ENCODE results near the gene RPL21. TPM values are rescaled to one million over a fixed set of nuclear protein-coding genes. Genes with fewer than 3 reads are reported as not detected.

Gene RPL21
- total RNA-seq, 1 donor from 2014 or later, result 512 TPM

GRCh38 chr13:27257233-27257568 lies 5.8 kb downstream of the RPL21 start:
- no peak for DNase-seq (ENCODE audit: low spot score)
- intact Hi-C loops (cut with DNase I), result loop anchor here (10.0 kb wide), 1 partner anchor 168 kb away; the partner anchor contains the start of gene GTF3A

- intact Hi-C loops (cut with DNase I), result loop anchor here (10.0 kb wide), 1 partner anchor 167 kb away; the partner anchor contains the start of gene GTF3A
- DNase-seq (ENCODE audit: low spot score), result no peak
Measured at GRCh38 chr13:27257648-27258253, 6.4 kb downstream of the RPL21 start.

DNA sequence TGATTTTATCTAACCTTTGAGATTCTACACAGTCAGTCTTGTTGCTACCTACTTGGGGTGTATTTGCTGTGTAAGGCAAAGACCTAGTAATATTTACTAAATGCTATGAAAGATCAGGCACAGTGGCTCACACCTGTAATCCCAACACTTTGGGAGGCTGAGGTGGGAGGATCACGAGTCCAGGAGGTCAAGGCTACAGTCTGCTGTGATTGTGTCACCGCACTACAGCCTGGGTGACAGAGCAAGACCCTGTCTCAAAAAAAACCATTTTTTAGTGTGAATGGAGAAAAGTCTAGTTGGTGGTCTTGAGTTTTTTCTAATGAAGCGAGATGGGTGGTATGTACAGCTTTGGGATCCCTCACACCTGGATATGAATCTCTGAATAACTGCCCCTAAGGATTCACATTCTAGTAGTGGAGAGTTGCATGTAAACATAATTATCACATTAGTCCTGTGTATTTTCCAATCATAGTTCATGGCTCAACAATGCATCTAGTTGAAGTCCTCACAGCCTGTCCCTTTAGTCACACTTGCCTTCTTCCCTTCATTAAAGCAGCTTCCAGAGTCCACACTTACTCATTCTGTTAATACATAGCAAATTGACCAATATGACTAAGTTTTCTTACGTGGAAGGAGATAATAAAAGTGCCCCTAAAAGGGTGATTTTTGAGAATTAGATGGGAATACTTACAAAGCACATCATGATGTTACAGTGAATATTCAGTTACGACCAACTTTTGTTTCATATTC lies 7.5 kb downstream of the RPL21 start:
- intact Hi-C loops (cut with DNase I), result loop anchor here (10.0 kb wide), 1 partner anchor 166 kb away; the partner anchor contains the start of gene GTF3A
- no peak for DNase-seq (ENCODE audit: low spot score)

GRCh38 chr13:27259831-27260230 lies 8.5 kb downstream of the RPL21 start:
- no peak for DNase-seq (ENCODE audit: low spot score)
- intact Hi-C loops (cut with DNase I), result loop anchor here (10.0 kb wide), 1 partner anchor 165 kb away; the partner anchor contains the start of gene GTF3A

- no peak for DNase-seq (ENCODE audit: low spot score)
- intact Hi-C loops (cut with DNase I), result no loop called here
Measured at GRCh38 chr13:27261396-27261795, 10.0 kb downstream of the RPL21 start.

DNA sequence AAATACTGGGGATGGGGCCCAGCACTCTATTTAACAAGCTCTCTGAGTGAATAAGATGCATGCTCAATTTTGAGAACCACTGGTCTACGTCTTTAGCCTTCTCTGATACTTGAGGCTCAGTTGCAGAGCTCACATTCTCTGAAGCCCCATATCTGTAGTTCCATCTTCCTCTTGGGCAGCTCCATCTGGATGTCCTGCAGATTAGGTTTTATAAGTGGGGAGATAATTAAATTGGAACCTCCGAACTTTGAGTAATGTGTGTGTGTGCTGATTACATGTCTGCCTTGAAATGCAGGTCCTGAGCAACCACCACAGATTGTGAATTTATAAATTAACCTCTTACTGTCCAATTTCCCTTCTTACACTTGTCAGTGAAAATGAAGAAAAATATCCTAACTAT lies 12.1 kb downstream of the RPL21 start:
- intact Hi-C loops (cut with DNase I), result no loop called here
- no peak for DNase-seq (ENCODE audit: low spot score)

GRCh38 chr13:27264181-27264580 lies 12.8 kb downstream of the RPL21 start:
- intact Hi-C loops (cut with DNase I), result no loop called here
- no peak for DNase-seq (ENCODE audit: low spot score)

DNA sequence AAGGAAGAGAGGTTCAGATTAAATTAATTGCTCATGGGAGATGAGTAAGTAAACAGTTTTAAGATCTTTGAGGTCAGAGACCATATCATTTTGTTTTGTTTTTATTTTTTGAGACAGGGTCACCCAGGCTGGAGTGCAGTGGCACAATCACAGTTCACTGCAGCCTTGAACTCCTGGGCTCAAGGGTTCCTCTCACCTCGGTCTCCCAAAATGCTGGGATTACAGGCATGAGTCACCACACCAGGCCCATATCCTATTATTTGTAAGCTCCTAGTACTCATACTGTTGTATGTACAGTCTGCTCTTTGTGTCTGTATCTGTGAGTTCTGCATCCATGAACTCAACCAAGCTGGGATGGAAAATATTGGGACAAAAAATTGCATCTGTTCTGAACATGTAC lies 13.3 kb downstream of the RPL21 start:
- DNase-seq (ENCODE audit: low spot score), result no peak
- intact Hi-C loops (cut with DNase I), result no loop called here

- no peak for DNase-seq (ENCODE audit: low spot score)
- intact Hi-C loops (cut with DNase I), result no loop called here
Measured at GRCh38 chr13:27266917-27267316, 15.6 kb downstream of the RPL21 start.

GRCh38 chr13:27267596-27267995 lies 16.2 kb downstream of the RPL21 start:
- intact Hi-C loops (cut with DNase I), result no loop called here

DNA sequence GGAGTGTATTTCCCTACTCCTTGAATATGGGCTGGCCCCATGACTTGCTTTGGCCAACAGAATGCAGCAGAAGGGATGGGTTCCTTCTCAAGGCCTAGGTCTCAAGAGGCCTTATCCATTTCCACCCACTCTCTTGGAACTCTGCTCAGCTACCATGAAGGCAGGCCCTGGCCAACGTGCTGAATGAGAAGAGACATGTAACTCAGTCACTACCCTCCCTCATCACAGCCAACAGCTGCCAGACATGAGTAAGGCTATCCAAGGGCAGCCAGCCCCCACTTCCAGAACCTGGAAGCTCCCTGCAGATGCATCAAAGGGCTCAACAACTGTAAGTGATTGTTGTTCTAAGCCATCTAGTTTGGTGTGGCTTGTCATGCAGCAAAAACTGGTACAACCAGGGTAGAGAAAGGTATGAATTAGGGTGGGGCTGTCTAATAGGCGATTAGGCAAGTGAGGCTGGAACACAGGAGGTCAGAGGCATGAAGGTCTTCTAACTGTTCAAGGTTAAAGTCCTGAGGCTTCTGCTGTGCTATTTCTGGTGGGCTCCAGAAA lies 17.8 kb downstream of the RPL21 start:
- no peak for DNase-seq (ENCODE audit: low spot score)
- intact Hi-C loops (cut with DNase I), result no loop called here

More at GRCh38 chr13:27267596-27267995, 16.2 kb downstream of the RPL21 start:
- no peak for DNase-seq (ENCODE audit: low spot score)

DNA sequence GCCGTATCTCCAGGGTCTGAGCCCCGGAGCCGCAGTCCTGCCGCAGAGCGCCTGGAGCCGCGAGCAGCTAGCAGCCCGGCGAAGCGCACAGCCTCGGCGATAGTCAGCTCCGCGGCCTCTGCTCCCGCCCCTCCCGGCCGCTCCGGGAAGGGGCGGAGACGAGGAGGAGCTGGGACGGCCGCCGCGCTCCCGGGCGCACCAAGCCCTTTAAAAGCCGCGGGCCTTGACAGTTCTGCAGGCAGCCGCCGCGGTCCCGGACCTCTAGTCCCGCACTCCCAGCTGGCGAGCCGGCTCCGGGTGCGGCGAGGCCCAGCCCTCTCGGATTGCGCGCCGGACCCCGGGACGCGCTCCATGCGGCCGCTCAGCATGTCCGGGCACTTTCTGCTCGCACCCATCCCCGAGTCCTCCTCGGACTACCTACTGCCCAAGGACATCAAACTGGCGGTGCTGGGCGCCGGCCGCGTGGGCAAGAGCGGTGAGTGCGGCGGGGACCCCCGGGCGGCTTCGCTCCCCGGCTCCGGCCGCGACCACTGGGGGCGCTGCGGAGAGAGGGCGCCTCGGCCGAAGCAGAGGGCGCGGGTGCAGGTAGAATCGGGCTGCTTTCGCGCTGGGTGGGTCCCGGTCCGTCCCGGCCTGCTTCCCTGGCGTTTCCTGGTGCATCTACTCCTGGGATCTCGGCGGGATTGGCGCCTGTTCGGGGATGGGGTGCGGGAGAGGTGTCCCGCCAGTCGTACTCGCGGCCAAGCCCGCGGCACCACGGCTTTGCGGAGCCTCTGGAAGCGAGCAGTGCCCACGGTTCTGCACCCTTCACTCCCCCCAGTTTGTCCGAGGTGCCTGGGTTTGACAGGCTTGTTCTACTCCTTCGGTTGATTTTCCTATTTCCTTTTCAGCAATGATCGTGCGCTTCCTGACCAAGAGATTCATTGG lies 19.5 kb downstream of the RPL21 start, which contains the start of gene RASL11A:
Gene RASL11A, plus strand, starts transcription at position 237 of the 927 bp plus-strand sequence. Its CDS starts 115 bp downstream, at position 352.
- peak; percentile 90 for DNase-seq (ENCODE audit: low spot score)
- intact Hi-C loops (cut with DNase I), result loop anchor here (2.0 to 5.0 kb wide), 3 partner anchors 20 to 289 kb away; partner anchors contain the start of genes RPL21 and USP12

GRCh38 chr13:27271570-27272096 lies 20.3 kb downstream of the RPL21 start:
- intact Hi-C loops (cut with DNase I), result loop anchor here (2.0 to 5.0 kb wide), 3 partner anchors 21 to 289 kb away; partner anchors contain the start of genes RPL21 and USP12
- DNase-seq (ENCODE audit: low spot score), result no peak

- intact Hi-C loops (cut with DNase I), result loop anchor here (5.0 kb wide), 2 partner anchors 102 to 292 kb away; partner anchors contain the start of gene USP12
- DNase-seq (ENCODE audit: low spot score), result no peak
Measured at GRCh38 chr13:27273658-27274425, 22.5 kb downstream of the RPL21 start.

- intact Hi-C loops (cut with DNase I), result loop anchor here (5.0 kb wide), 2 partner anchors 102 to 292 kb away; partner anchors contain the start of gene USP12
- no peak for DNase-seq (ENCODE audit: low spot score)
Measured at GRCh38 chr13:27274631-27275030, 23.3 kb downstream of the RPL21 start.

GRCh38 chr13:27276188-27276587 lies 24.8 kb downstream of the RPL21 start:
- intact Hi-C loops (cut with DNase I), result no loop called here
- DNase-seq (ENCODE audit: low spot score), result no peak

DNA sequence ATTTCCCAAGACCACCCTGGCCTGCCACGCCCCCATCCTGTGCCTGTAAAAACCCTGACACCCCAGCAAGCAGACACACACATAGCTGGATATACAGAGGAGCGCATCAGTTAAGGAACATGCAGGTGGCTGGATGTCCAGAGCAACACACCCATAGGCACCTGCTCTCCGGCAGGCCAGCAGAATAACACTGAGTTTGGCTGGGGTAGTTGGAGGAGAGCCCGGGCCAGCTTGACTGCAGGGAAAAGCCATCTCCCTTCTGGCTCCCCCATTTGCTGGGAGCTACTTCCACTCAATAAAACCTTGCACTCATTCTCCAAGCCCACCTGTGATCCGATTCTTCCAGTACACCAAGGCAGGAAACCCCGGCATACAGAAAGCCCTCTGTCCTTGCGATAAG lies 28.1 kb downstream of the RPL21 start:
- intact Hi-C loops (cut with DNase I), result no loop called here
- DNase-seq (ENCODE audit: low spot score), result no peak

GRCh38 chr13:27280009-27280656 lies 28.8 kb downstream of the RPL21 start:
- intact Hi-C loops (cut with DNase I), result loop anchor here (5.0 kb wide), 1 partner anchor 293 kb away; no protein-coding TSS in a partner anchor
- no peak for DNase-seq (ENCODE audit: low spot score)

All from cardiac septum (tissue), 1 donor.